CD4-positive, CD25-positive, alpha-beta regulatory T cell (primary cell): ENCODE data around the gene CGREF1. TPM values are rescaled to one million over a fixed set of nuclear protein-coding genes. Genes with fewer than 3 reads are reported as not detected.
A peak's percentile ranks its signal among the peaks of the same experiment; 100 is the strongest.
"Not testable (repeated sequence)": the region's sequence is repeated elsewhere in the genome, so short reads cannot be mapped to it uniquely, and the experiment has no call there.

ENCODE experiments used
- ATAC-seq, 2 donors: fragments of 150-1000 bp; cut with Tn5 transposase; one replicate each; pipeline ENCODE4 v1.10.0; 2021; ENCODE audit warnings: low read depth in 2 of 2, moderate number of reproducible peaks in 2 of 2, moderate library complexity in 1 of 2
- DNase-seq, 3 donors: peaks; one replicate each; pipeline versions ENCODE4 v3.0.0 to v3.0.0-alpha.2; 2012 to 2022; ENCODE audit warnings: mixed read lengths in 1 of 3
- H3K27ac ChIP-seq: one replicate; pipeline ENCODE4 v1.7.0; 2013; ENCODE audit warnings: mild to moderate bottlenecking, low read length; ENCODE audit not compliant: insufficient read depth, poor library complexity, severe bottlenecking
- H3K27me3 ChIP-seq: one replicate; pipeline ENCODE4 v1.7.0; 2013; ENCODE audit warnings: low read length; ENCODE audit not compliant: control insufficient read depth, insufficient read depth
- H3K36me3 ChIP-seq: one replicate; pipeline ENCODE4 v1.7.0; 2013; ENCODE audit warnings: mild to moderate bottlenecking, low read length, moderate library complexity; ENCODE audit not compliant: control insufficient read depth, insufficient read depth
- H3K4me1 ChIP-seq: 2 replicates; pipeline ENCODE4 v1.7.0; 2013; ENCODE audit warnings: mild to moderate bottlenecking, low read length; ENCODE audit not compliant: insufficient read depth, control insufficient read depth, poor library complexity, severe bottlenecking
- H3K4me3 ChIP-seq: one replicate; pipeline ENCODE4 v1.7.0; 2013; ENCODE audit warnings: low read depth, mild to moderate bottlenecking, low read length, moderate library complexity
- H3K9me3 ChIP-seq, 2 experiments: 1 replicate in 1 of 2; 2 replicates in 1 of 2; pipeline ENCODE4 v1.7.0; 2013; ENCODE audit warnings: low read length in 2 of 2, mild to moderate bottlenecking in 1 of 2, moderate library complexity in 1 of 2; ENCODE audit not compliant: control insufficient read depth in 2 of 2
- H3K27ac Mint-ChIP-seq, 3 donors: one replicate each; pipeline ENCODE4 v1.8.0; 2020 to 2022; ENCODE audit warnings: mild to moderate bottlenecking in 3 of 3, mixed read lengths in 3 of 3, moderate library complexity in 2 of 3
- H3K27me3 Mint-ChIP-seq: one replicate; pipeline ENCODE4 v1.8.0; 2022; ENCODE audit warnings: mild to moderate bottlenecking, mixed read lengths
- H3K36me3 Mint-ChIP-seq: one replicate; pipeline ENCODE4 v1.8.0; 2020; ENCODE audit warnings: mixed read lengths
- H3K4me1 Mint-ChIP-seq, 4 donors: one replicate each; pipeline ENCODE4 v1.8.0; 2020 to 2022; ENCODE audit warnings: mixed read lengths in 4 of 4, mild to moderate bottlenecking in 1 of 4
- H3K4me3 Mint-ChIP-seq, 4 donors: one replicate each; pipeline ENCODE4 v1.8.0; 2020 to 2022; ENCODE audit warnings: mild to moderate bottlenecking in 4 of 4, mixed read lengths in 4 of 4, moderate library complexity in 3 of 4
- H3K9me3 Mint-ChIP-seq, 7 donors: one replicate each; pipeline ENCODE4 v1.8.0; 2020 to 2022; ENCODE audit warnings: mixed read lengths in 7 of 7, mild to moderate bottlenecking in 3 of 7, moderate library complexity in 2 of 7
- polyA plus RNA-seq, 4 donors: library from polyadenylated mRNA; unstranded; fragments of 300-500 nt; fragmentation: Illumina TruSeq; gene quantifications; one replicate each; pipeline ENCODE4 v1.2.3, GENCODE V29; 2021
- total RNA-seq: library from RNA; stranded (reverse); gene quantifications from one replicate; pipeline ENCODE4 v1.2.3, GENCODE V29; 2022

The CGREF1 gene
- total and polyA plus RNA-seq, 5 donors from 2014 or later: 0.20 TPM; not detected in 4

DNA sequence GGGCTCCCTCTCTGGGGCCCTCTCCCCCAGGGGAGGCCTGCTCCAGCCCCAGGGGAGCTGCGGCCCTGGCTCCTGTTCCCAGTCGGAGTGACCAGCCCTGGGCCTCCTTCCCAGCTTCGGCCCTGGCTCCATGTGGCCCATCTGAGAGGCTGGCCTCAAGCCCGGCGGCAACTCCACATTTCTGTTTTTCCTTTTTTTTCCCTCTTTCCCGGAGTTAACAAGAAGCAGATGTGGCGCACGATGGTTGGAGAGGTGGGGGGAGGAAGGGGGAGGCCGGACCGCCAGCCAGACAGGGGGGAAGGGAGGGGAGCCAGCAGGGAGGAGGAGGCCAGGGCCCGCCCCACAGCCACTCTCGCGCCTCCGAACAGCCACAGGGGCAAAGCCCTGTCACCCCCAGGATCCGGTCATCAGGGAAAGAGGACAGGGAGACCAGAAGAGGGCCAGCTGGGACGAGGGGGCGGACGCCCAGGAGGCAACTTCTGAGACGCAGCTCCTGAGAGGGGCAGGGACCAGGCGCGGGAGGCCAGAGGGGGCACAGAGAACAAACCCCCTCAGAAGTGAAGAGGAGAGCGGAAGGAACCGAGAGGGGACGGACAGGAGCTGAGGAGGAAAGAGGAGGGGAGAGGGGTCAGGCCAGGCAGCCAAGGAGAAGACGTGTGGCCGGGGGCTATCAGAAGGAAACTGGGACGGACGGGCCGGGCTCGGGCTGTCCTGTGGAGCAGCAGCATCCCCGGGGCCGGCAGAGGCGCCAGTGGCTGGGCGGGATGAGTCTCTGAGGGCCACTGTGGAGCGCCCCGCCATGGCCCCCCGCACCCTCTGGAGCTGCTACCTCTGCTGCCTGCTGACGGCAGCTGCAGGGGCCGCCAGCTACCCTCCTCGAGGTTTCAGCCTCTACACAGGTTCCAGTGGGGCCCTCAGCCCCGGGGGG lies 40.4 kb downstream of the CGREF1 start, which contains the start of gene EMILIN1:
Gene EMILIN1 (plus strand): TSS at position 349 of the 928 bp plus-strand sequence. CDS start 451 bp downstream, at position 800.
- Mint-ChIP-seq H3K9me3 (no peaks in the 10 kb centered on the region), H3K4me1 (peaks cover 14 to 41% (median 19%) of the 10 kb centered on the region in 4 donors), H3K36me3 (no peaks in the 10 kb centered on the region), H3K27me3 (no peaks in the 10 kb centered on the region), H3K27ac (no peak within 1 kb of the TSS), H3K4me3 (peak within 1 kb of the TSS in 2 of 4 donors; percentile 38 to 69)
- peaks cover 31% of the 10 kb centered on the region for H3K4me1 ChIP-seq
- no peaks in the 10 kb centered on the region for H3K36me3 ChIP-seq
- H3K4me3 ChIP-seq: no peak within 1 kb of the TSS
- no peaks in the 10 kb centered on the region for H3K27me3 ChIP-seq
- ATAC-seq (no peak), DNase-seq (no peak)
- no peak within 1 kb of the TSS for H3K27ac ChIP-seq
- H3K9me3 ChIP-seq: no peaks in the 10 kb centered on the region

DNA sequence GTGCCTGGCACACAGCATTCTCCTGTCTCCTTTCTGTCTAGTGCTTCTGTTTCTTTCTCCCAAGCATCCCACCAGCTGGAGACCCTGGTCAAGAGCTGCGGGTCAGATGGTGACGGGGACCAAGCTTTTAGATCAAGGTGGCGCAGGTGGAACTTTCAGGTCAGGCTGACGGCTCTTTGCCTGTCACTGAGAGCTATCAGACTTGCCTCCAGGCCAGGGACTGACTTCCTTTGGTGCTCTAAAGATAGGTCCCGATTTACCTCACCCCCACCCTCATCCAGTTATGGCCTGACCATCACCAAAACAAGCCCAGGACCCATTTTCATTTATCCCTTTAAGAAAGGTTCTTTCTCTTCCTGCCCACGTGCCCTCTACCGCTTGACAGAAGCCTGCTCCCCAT lies 41.7 kb downstream of the CGREF1 start:
- peak overlapping the region in 1 of 4 donors; percentile 38 for H3K4me3 Mint-ChIP-seq
- peaks cover 14 to 51% (median 24%) of the 10 kb centered on the region in 4 donors for H3K4me1 Mint-ChIP-seq
- H3K36me3 Mint-ChIP-seq: no peaks in the 10 kb centered on the region
- Histone ChIP-seq H3K27ac (no peak overlapping the region), H3K4me3 (no peak overlapping the region), H3K4me1 (peaks cover 31% of the 10 kb centered on the region), H3K36me3 (no peaks in the 10 kb centered on the region), H3K9me3 (no peaks in the 10 kb centered on the region), H3K27me3 (no peaks in the 10 kb centered on the region)
- H3K9me3 Mint-ChIP-seq: no peaks in the 10 kb centered on the region
- H3K27me3 Mint-ChIP-seq: no peaks in the 10 kb centered on the region
- ATAC-seq: no peak
- DNase-seq: no peak
- no peak overlapping the region for H3K27ac Mint-ChIP-seq

DNA sequence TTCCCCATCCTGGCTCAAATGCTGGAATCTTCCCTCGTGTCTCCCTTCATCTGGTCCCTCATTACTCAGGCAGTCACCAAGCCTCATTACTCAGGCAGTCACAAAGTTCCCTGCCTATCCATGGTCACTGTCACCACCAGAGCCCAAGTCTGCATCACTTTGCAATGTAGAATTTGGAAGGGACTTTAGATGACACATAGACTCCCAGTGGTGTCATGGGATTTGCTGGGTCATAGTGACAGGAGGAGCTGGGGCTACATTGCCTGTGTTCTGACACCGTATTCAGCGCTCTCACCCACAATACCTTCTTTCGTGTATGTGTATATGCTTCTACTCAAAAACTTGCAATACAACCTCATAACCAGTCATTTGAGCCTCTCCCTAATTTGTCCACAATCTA lies 42.6 kb downstream of the CGREF1 start:
- Mint-ChIP-seq H3K27me3 (no peaks in the 10 kb centered on the region), H3K27ac (peak overlapping the region in 2 of 3 donors; percentile 12 to 83), H3K4me1 (peaks cover 14 to 48% (median 22%) of the 10 kb centered on the region in 4 donors), H3K36me3 (no peaks in the 10 kb centered on the region), H3K4me3 (peak overlapping the region in 2 of 4 donors; percentile 36 to 92), H3K9me3 (no peaks in the 10 kb centered on the region)
- Histone ChIP-seq H3K4me1 (peaks cover 26% of the 10 kb centered on the region), H3K27me3 (no peaks in the 10 kb centered on the region), H3K9me3 (no peaks in the 10 kb centered on the region), H3K27ac (no peak overlapping the region), H3K36me3 (no peaks in the 10 kb centered on the region), H3K4me3 (no peak overlapping the region)
- no peak for ATAC-seq
- no peak for DNase-seq

DNA sequence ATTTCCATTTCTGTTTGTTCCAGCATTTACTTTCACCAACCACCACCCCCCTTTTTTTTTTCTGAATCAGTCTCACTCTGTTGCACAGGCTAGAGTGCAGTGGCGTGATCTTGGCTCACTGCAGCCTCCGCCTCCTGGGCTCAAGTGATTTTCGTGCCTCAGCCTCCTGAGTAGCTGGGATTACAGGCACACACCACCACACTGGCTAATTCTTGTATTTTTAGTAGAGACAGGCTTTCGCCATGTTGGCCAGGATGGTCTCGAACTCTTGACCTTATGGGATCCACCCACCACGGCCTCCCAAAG lies 43.4 kb downstream of the CGREF1 start:
- not testable (repeated sequence) for H3K27me3 ChIP-seq, H3K9me3 Mint-ChIP-seq, H3K9me3 ChIP-seq, H3K36me3 Mint-ChIP-seq, H3K27me3 Mint-ChIP-seq, H3K4me3 ChIP-seq, ATAC-seq, H3K36me3 ChIP-seq, DNase-seq
- Mint-ChIP-seq H3K27ac (peak overlapping the region in 2 of 3 donors; percentile 76 to 78), H3K4me1 (peaks cover 14 to 48% (median 23%) of the 10 kb centered on the region in 4 donors), H3K4me3 (peak overlapping the region; percentile 24 to 92 (median 58))
- H3K27ac ChIP-seq: peak overlapping the region; percentile 15
- H3K4me1 ChIP-seq: peaks cover 25% of the 10 kb centered on the region

DNA sequence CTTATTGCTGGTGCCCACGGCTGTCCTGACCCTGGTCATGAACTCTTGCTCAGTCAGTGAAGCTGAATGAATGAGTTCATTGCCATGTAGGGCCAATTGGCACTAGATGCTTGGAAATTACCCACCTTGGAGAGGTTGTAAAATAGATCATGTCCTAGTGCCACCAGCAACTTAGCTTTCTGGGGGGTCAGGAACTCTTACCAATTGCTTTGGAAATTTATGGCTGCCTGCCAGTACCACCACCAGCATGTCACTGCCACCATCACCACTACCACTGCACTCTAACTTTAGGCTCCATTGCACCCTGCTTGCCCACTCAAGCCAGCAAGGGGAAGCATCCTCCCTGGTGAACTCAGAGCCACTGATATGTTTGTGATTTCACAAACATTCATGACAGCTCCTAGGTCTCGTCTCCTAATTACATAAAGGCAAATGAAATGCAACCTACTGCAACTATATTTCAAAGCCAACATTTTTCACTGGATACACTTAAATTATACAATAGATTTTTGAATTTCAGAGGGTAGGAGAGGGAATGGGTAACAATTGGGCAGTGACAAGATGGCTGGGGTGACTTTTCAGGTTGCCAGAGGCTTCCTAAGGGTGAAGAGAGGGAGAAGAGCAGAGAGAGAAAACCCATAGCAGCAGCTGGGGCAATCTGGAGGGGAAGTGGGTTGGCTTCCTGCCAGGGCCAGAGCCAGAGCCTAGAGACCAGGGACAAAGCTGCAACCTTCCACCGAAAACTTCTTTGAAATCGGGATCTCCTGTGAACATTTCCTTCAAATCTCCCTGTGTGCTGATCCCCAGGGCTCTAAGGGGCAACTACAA lies 44.0 kb downstream of the CGREF1 start:
- Mint-ChIP-seq H3K9me3 (no peaks in the 10 kb centered on the region), H3K27me3 (no peaks in the 10 kb centered on the region), H3K4me1 (peaks cover 14 to 50% (median 26%) of the 10 kb centered on the region in 4 donors), H3K36me3 (no peaks in the 10 kb centered on the region), H3K4me3 (peak overlapping the region; percentile 50 to 92 (median 66)), H3K27ac (peak overlapping the region; percentile 76 to 83 (median 78))
- no peaks in the 10 kb centered on the region for H3K36me3 ChIP-seq
- no peaks in the 10 kb centered on the region for H3K27me3 ChIP-seq
- H3K4me3 ChIP-seq: no peak overlapping the region
- peak overlapping the region; percentile 15 for H3K27ac ChIP-seq
- no peak for ATAC-seq
- DNase-seq: peak in 2 of 3 donors; percentile 51 to 55
- peaks cover 30% of the 10 kb centered on the region for H3K4me1 ChIP-seq
- H3K9me3 ChIP-seq: no peaks in the 10 kb centered on the region

- Mint-ChIP-seq H3K36me3 (peaks cover 11% of the 10 kb centered on the region), H3K9me3 (no peaks in the 10 kb centered on the region), H3K27me3 (no peaks in the 10 kb centered on the region), H3K27ac (no peak overlapping the region), H3K4me3 (peak overlapping the region in 2 of 4 donors; percentile 8 to 92), H3K4me1 (peaks cover 14 to 61% (median 38%) of the 10 kb centered on the region in 4 donors)
- Histone ChIP-seq H3K27ac (no peak overlapping the region), H3K27me3 (no peaks in the 10 kb centered on the region), H3K4me1 (peaks cover 42% of the 10 kb centered on the region), H3K36me3 (peaks cover 4% of the 10 kb centered on the region), H3K4me3 (no peak overlapping the region), H3K9me3 (no peaks in the 10 kb centered on the region)
- DNase-seq: no peak
- no peak for ATAC-seq
These were observed 45.1 kb downstream of the CGREF1 start for GRCh38 chr2:27073782-27074181.

GRCh38 chr2:27072920-27073319 lies 46.0 kb downstream of the CGREF1 start:
- Histone ChIP-seq H3K4me1 (peaks cover 44% of the 10 kb centered on the region), H3K4me3 (no peak overlapping the region), H3K27me3 (no peaks in the 10 kb centered on the region), H3K36me3 (peaks cover 12% of the 10 kb centered on the region), H3K27ac (peak overlapping the region; percentile 91), H3K9me3 (no peaks in the 10 kb centered on the region)
- ATAC-seq (no peak), DNase-seq (no peak)
- Mint-ChIP-seq H3K4me1 (peaks cover 14 to 70% (median 41%) of the 10 kb centered on the region in 4 donors), H3K9me3 (no peaks in the 10 kb centered on the region), H3K4me3 (peak overlapping the region; percentile 79 to 92 (median 84)), H3K27ac (peak overlapping the region; percentile 58 to 97 (median 88)), H3K36me3 (peaks cover 11% of the 10 kb centered on the region), H3K27me3 (no peaks in the 10 kb centered on the region)
